ENCODE results near the gene WFDC2. TPM values are rescaled to one million over a fixed set of nuclear protein-coding genes. Genes with fewer than 3 reads are reported as not detected.

WFDC2 gene
- total and polyA plus RNA-seq, 2 of the 13 experiments (the other 11 are each of a cell fraction or from before 2014, with no cell fraction given): 0.33 TPM; not detected in 1

- TF ChIP-seq ZNF784 (CRISPR knock-in tag; IDR thresholded peaks at IDR 0.05; ENCODE audit: borderline replicate concordance) (no peak), SKIL (CRISPR knock-in tag; IDR thresholded peaks at IDR 0.05; ENCODE audit: borderline replicate concordance) (no peak), ETV5 (CRISPR knock-in tag; IDR thresholded peaks at IDR 0.05; ENCODE audit: borderline replicate concordance) (no peak), RFXAP (CRISPR knock-in tag; IDR thresholded peaks at IDR 0.05; ENCODE audit: borderline replicate concordance) (no peak), AKAP8 (CRISPR knock-in tag; IDR thresholded peaks at IDR 0.05) (no peak), PRDM10 (CRISPR knock-in tag; IDR thresholded peaks at IDR 0.05; ENCODE audit: low read depth) (no peak), ZNF770 (CRISPR knock-in tag; IDR thresholded peaks at IDR 0.05) (no peak), SALL2 (CRISPR knock-in tag; IDR thresholded peaks at IDR 0.05) (no peak), ZNF777 (CRISPR knock-in tag; IDR thresholded peaks at IDR 0.05) (no peak), FOXK1 (CRISPR knock-in tag; IDR thresholded peaks at IDR 0.05; ENCODE audit: borderline replicate concordance, low read depth) (no peak)
Observed at GRCh38 chr20:45448270-45448669, 21.3 kb upstream of the WFDC2 start (continued).

Data from HepG2 (cell line).